ENCODE results near the gene IMPDH1.
"Not testable (repeated sequence)": the region's sequence is repeated elsewhere in the genome, so short reads cannot be mapped to it uniquely, and the experiment has no call there.

IMPDH1 gene

GRCh38 chr7:128409596-128410450 lies at the start of gene IMPDH1:
Gene IMPDH1 (minus strand): TSS chr7:128409982. CDS start chr7:128409901, 81 bp downstream.
- Histone ChIP-seq H3K9me3 (ENCODE audit: control insufficient read depth, low read depth, low read length) (no peaks in the 10 kb centered on the region), H3K27ac (ENCODE audit: low read length) (no peak within 1 kb of the TSS), H3K4me1 (ENCODE audit: control insufficient read depth, low read depth, low read length) (peaks cover 12% of the 10 kb centered on the region), H3K36me3 (ENCODE audit: control insufficient read depth, low read depth, low read length) (no peaks in the 10 kb centered on the region), H3K27me3 (ENCODE audit: control insufficient read depth, insufficient read depth, low read length) (peaks cover 67% of the 10 kb centered on the region), H3K4me3 (ENCODE audit: low read length) (peak within 1 kb of the TSS; percentile 73), H3K9ac (ENCODE audit: low read length) (peak within 1 kb of the TSS; percentile 51)

- peaks cover 9% of the 10 kb centered on the region for H3K4me1 ChIP-seq (ENCODE audit: control insufficient read depth, low read depth, low read length)
- no peak overlapping the region for H3K4me3 ChIP-seq (ENCODE audit: low read length)
- H3K9me3 ChIP-seq (ENCODE audit: control insufficient read depth, low read depth, low read length) = no peaks in the 10 kb centered on the region
- peaks cover 15% of the 10 kb centered on the region for H3K36me3 ChIP-seq (ENCODE audit: control insufficient read depth, low read depth, low read length)
- H3K9ac ChIP-seq (ENCODE audit: low read length) = no peak overlapping the region
- no peak overlapping the region for H3K27ac ChIP-seq (ENCODE audit: low read length)
- H3K27me3 ChIP-seq (ENCODE audit: control insufficient read depth, insufficient read depth, low read length) = peaks cover 7% of the 10 kb centered on the region
Observed at GRCh38 chr7:128459394-128459878, 49.7 kb upstream of the IMPDH1 start.

GRCh38 chr7:128458956-128459355 lies 49.2 kb upstream of the IMPDH1 start:
- Histone ChIP-seq H3K4me1 (ENCODE audit: control insufficient read depth, low read depth, low read length) (peaks cover 13% of the 10 kb centered on the region), H3K36me3 (ENCODE audit: control insufficient read depth, low read depth, low read length) (peaks cover 15% of the 10 kb centered on the region), H3K4me3 (ENCODE audit: low read length) (no peak overlapping the region), H3K27ac (ENCODE audit: low read length) (no peak overlapping the region), H3K9ac (ENCODE audit: low read length) (no peak overlapping the region), H3K9me3 (ENCODE audit: control insufficient read depth, low read depth, low read length) (no peaks in the 10 kb centered on the region), H3K27me3 (ENCODE audit: control insufficient read depth, insufficient read depth, low read length) (peaks cover 7% of the 10 kb centered on the region)

GRCh38 chr7:128457385-128457784 lies 47.6 kb upstream of the IMPDH1 start:
- H3K4me1 ChIP-seq (ENCODE audit: control insufficient read depth, low read depth, low read length) = peaks cover 18% of the 10 kb centered on the region
- peak overlapping the region; percentile 96 for H3K9ac ChIP-seq (ENCODE audit: low read length)
- not testable (repeated sequence) for H3K27ac ChIP-seq (ENCODE audit: low read length); H3K9me3 ChIP-seq (ENCODE audit: control insufficient read depth, low read depth, low read length); H3K27me3 ChIP-seq (ENCODE audit: control insufficient read depth, insufficient read depth, low read length)
- H3K4me3 ChIP-seq (ENCODE audit: low read length) = peak overlapping the region; percentile 98
- H3K36me3 ChIP-seq (ENCODE audit: control insufficient read depth, low read depth, low read length) = peaks cover 15% of the 10 kb centered on the region

GRCh38 chr7:128456255-128456725 lies 46.5 kb upstream of the IMPDH1 start:
- Histone ChIP-seq H3K9ac (ENCODE audit: low read length) (peak overlapping the region; percentile 96), H3K27ac (ENCODE audit: low read length) (peak overlapping the region; percentile 78), H3K27me3 (ENCODE audit: control insufficient read depth, insufficient read depth, low read length) (peaks cover 7% of the 10 kb centered on the region), H3K36me3 (ENCODE audit: control insufficient read depth, low read depth, low read length) (peaks cover 15% of the 10 kb centered on the region), H3K4me3 (ENCODE audit: low read length) (peak overlapping the region; percentile 98), H3K4me1 (ENCODE audit: control insufficient read depth, low read depth, low read length) (peaks cover 18% of the 10 kb centered on the region), H3K9me3 (ENCODE audit: control insufficient read depth, low read depth, low read length) (no peaks in the 10 kb centered on the region)

- peak within 1 kb of the TSS; percentile 98 for H3K4me3 ChIP-seq (ENCODE audit: low read length)
- peaks cover 18% of the 10 kb centered on the region for H3K4me1 ChIP-seq (ENCODE audit: control insufficient read depth, low read depth, low read length)
- peak within 1 kb of the TSS; percentile 78 for H3K27ac ChIP-seq (ENCODE audit: low read length)
- H3K9ac ChIP-seq (ENCODE audit: low read length) = peak within 1 kb of the TSS; percentile 96
- H3K27me3 ChIP-seq (ENCODE audit: control insufficient read depth, insufficient read depth, low read length) = peaks cover 7% of the 10 kb centered on the region
- no peaks in the 10 kb centered on the region for H3K9me3 ChIP-seq (ENCODE audit: control insufficient read depth, low read depth, low read length)
- H3K36me3 ChIP-seq (ENCODE audit: control insufficient read depth, low read depth, low read length) = peaks cover 15% of the 10 kb centered on the region
Observed at GRCh38 chr7:128455543-128456254, 45.9 kb upstream of the IMPDH1 start, which contains the start of gene HILPDA. Gene HILPDA (plus strand): TSS chr7:128455878. CDS start chr7:128457269, 1,391 bp downstream.

- H3K27ac ChIP-seq (ENCODE audit: low read length) = no peak overlapping the region
Observed at GRCh38 chr7:128454808-128455542, 45.2 kb upstream of the IMPDH1 start.

GRCh38 chr7:128453836-128454804 lies 44.3 kb upstream of the IMPDH1 start:
- Histone ChIP-seq H3K4me1 (ENCODE audit: control insufficient read depth, low read depth, low read length) (peaks cover 18% of the 10 kb centered on the region), H3K27me3 (ENCODE audit: control insufficient read depth, insufficient read depth, low read length) (peaks cover 7% of the 10 kb centered on the region), H3K9ac (ENCODE audit: low read length) (no peak overlapping the region), H3K36me3 (ENCODE audit: control insufficient read depth, low read depth, low read length) (peaks cover 15% of the 10 kb centered on the region), H3K9me3 (ENCODE audit: control insufficient read depth, low read depth, low read length) (no peaks in the 10 kb centered on the region), H3K4me3 (ENCODE audit: low read length) (peak overlapping the region; percentile 14), H3K27ac (ENCODE audit: low read length) (no peak overlapping the region)

More at GRCh38 chr7:128454808-128455542, 45.2 kb upstream of the IMPDH1 start:
- H3K9ac ChIP-seq (ENCODE audit: low read length) = peak overlapping the region; percentile 96
- peaks cover 7% of the 10 kb centered on the region for H3K27me3 ChIP-seq (ENCODE audit: control insufficient read depth, insufficient read depth, low read length)
- peaks cover 15% of the 10 kb centered on the region for H3K36me3 ChIP-seq (ENCODE audit: control insufficient read depth, low read depth, low read length)
- peak overlapping the region; percentile 98 for H3K4me3 ChIP-seq (ENCODE audit: low read length)
- no peaks in the 10 kb centered on the region for H3K9me3 ChIP-seq (ENCODE audit: control insufficient read depth, low read depth, low read length)
- peaks cover 18% of the 10 kb centered on the region for H3K4me1 ChIP-seq (ENCODE audit: control insufficient read depth, low read depth, low read length)

GRCh38 chr7:128452552-128452951 lies 42.8 kb upstream of the IMPDH1 start:
- H3K36me3 ChIP-seq (ENCODE audit: control insufficient read depth, low read depth, low read length) = peaks cover 6% of the 10 kb centered on the region
- H3K4me3 ChIP-seq (ENCODE audit: low read length) = no peak overlapping the region
- no peak overlapping the region for H3K27ac ChIP-seq (ENCODE audit: low read length)
- no peak overlapping the region for H3K9ac ChIP-seq (ENCODE audit: low read length)
- H3K27me3 ChIP-seq (ENCODE audit: control insufficient read depth, insufficient read depth, low read length) = peaks cover 7% of the 10 kb centered on the region
- peaks cover 18% of the 10 kb centered on the region for H3K4me1 ChIP-seq (ENCODE audit: control insufficient read depth, low read depth, low read length)
- no peaks in the 10 kb centered on the region for H3K9me3 ChIP-seq (ENCODE audit: control insufficient read depth, low read depth, low read length)

GRCh38 chr7:128450913-128451312 lies 41.1 kb upstream of the IMPDH1 start:
- H3K4me3 ChIP-seq (ENCODE audit: low read length) = no peak overlapping the region
- no peak overlapping the region for H3K27ac ChIP-seq (ENCODE audit: low read length)
- no peaks in the 10 kb centered on the region for H3K36me3 ChIP-seq (ENCODE audit: control insufficient read depth, low read depth, low read length)
- no peaks in the 10 kb centered on the region for H3K9me3 ChIP-seq (ENCODE audit: control insufficient read depth, low read depth, low read length)
- peaks cover 7% of the 10 kb centered on the region for H3K27me3 ChIP-seq (ENCODE audit: control insufficient read depth, insufficient read depth, low read length)
- no peak overlapping the region for H3K9ac ChIP-seq (ENCODE audit: low read length)
- peaks cover 12% of the 10 kb centered on the region for H3K4me1 ChIP-seq (ENCODE audit: control insufficient read depth, low read depth, low read length)

Measured in iPS-18a (cell line).